Calu3 (cell line): ENCODE results near the gene CDK2AP2. TPM values are rescaled to one million over a fixed set of nuclear protein-coding genes. Genes with fewer than 3 reads are reported as not detected.
A peak's percentile ranks its signal among the peaks of the same experiment; 100 is the strongest.

ENCODE experiments used
- BruUV-seq: library from RNA; stranded (reverse); fragments of 400-500 nt; replicated peaks from 2 replicates; lab custom pipeline; 2021; lab: Mats Ljungman, UMichigan
- CTCF ChIA-PET: fragments of 300-600 bp; sonication (Branson Sonifier 250); formaldehyde crosslinking; loops from one replicate; lab custom pipeline; 2022; ENCODE audit warnings: antibody characterized with exemption; lab: Charles Lee
- DNase-seq: peaks from one replicate; pipeline ENCODE4 v3.0.0; 2022
- H3K27ac Mint-ChIP-seq: one replicate; pipeline ENCODE4 v1.8.0; 2022; ENCODE audit warnings: mixed read lengths; ENCODE audit not compliant: unreplicated experiment
- H3K27me3 Mint-ChIP-seq: one replicate; pipeline ENCODE4 v1.8.0; 2022; ENCODE audit warnings: mixed read lengths; ENCODE audit not compliant: unreplicated experiment
- H3K36me3 Mint-ChIP-seq: one replicate; pipeline ENCODE4 v1.8.0; 2022; ENCODE audit warnings: mild to moderate bottlenecking, moderate library complexity, mixed read lengths; ENCODE audit not compliant: insufficient read depth, unreplicated experiment
- H3K4me1 Mint-ChIP-seq: one replicate; pipeline ENCODE4 v1.8.0; 2022; ENCODE audit warnings: mild to moderate bottlenecking, low read depth, mixed read lengths; ENCODE audit not compliant: unreplicated experiment
- H3K4me3 Mint-ChIP-seq: one replicate; pipeline ENCODE4 v1.8.0; 2022; ENCODE audit warnings: mild to moderate bottlenecking, low read depth, moderate library complexity, mixed read lengths; ENCODE audit not compliant: unreplicated experiment
- H3K9me3 Mint-ChIP-seq: one replicate; pipeline ENCODE4 v1.8.0; 2022; ENCODE audit warnings: low read depth, mixed read lengths; ENCODE audit not compliant: unreplicated experiment
- intact Hi-C: fragments of 100-400 bp; cut with micrococcal nuclease; formaldehyde crosslinking; loops from one replicate; pipeline ENCODE4 v1.10.0; 2022; ENCODE audit not compliant: unreplicated experiment
- total RNA-seq: library from RNA; stranded (reverse); gene quantifications from 2 replicates; pipeline ENCODE4 v1.2.3, GENCODE V29; 2022
- TF ChIP-seq, protein P1 (sequence below): fragments of 200-600 bp; IDR thresholded peaks from one replicate; pipeline ENCODE4 v1.8.0; 2022; ENCODE audit warnings: antibody characterized with exemption; ENCODE audit not compliant: unreplicated experiment

CDK2AP2 gene
- total RNA-seq, 1 experiment from 2014 or later, result 64.7 TPM

DNA sequence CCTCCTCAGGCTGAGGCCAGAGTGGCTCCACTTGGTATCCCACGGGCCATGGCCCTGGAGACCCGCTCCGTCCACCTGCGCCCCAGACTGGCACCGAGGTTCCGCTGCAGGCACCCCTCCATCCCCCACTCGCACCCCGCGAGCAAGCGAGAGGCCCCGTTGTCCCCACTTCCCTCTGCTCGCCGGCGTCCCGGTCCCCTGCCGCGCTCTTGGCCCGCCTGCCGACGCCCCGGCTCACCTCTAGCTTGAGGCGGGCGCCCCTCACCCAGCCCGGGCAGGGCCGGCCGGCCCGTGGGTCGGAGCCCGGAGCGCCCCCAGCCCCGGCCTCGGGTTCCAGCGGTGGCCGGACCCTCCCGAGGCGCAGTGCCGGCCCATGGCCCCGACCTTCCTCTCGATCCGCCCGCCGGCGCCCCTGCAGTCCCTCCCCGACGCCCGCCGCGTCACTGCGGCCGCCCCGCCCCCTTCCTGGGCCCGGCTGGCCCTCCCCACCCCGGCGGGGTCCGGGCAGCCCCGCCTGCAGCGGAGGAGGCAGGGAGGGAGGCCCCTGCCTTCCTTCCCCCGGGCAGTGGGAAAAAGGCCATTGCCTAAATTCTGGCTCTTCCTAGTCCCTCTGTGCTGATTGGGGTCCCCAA, 2.9 kb downstream of the CDK2AP2 start, which contains the start of gene PITPNM1:
TSS of gene PITPNM1 (minus strand) at position 414 of the 632 bp plus-strand sequence. CDS start 1,183 bp downstream, outside the sequence.
- Mint-ChIP-seq H3K4me1 (peaks cover 24% of the 10 kb centered on the region), H3K9me3 (no peaks in the 10 kb centered on the region), H3K36me3 (peaks cover 75% of the 10 kb centered on the region), H3K4me3 (peak within 1 kb of the TSS; percentile 91), H3K27me3 (no peaks in the 10 kb centered on the region), H3K27ac (peak within 1 kb of the TSS; percentile 97)
- TF ChIP-seq, protein P1, sequence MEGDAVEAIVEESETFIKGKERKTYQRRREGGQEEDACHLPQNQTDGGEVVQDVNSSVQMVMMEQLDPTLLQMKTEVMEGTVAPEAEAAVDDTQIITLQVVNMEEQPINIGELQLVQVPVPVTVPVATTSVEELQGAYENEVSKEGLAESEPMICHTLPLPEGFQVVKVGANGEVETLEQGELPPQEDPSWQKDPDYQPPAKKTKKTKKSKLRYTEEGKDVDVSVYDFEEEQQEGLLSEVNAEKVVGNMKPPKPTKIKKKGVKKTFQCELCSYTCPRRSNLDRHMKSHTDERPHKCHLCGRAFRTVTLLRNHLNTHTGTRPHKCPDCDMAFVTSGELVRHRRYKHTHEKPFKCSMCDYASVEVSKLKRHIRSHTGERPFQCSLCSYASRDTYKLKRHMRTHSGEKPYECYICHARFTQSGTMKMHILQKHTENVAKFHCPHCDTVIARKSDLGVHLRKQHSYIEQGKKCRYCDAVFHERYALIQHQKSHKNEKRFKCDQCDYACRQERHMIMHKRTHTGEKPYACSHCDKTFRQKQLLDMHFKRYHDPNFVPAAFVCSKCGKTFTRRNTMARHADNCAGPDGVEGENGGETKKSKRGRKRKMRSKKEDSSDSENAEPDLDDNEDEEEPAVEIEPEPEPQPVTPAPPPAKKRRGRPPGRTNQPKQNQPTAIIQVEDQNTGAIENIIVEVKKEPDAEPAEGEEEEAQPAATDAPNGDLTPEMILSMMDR, result no peak
- intact Hi-C loops, result loop anchor here (10.0 kb wide), 2 partner anchors 80 to 150 kb away; partner anchors contain the start of genes POLD4 and RPS6KB2
- CTCF ChIA-PET, result interaction anchor here (0.9 to 1.9 kb wide), 4 partner anchors 22 to 151 kb away, joined by 3 to 4 read pairs (median 3); partner anchors contain the start of genes AIP, POLD4, PPP1CA and RAD9A
- peak; percentile 81 for DNase-seq
- no TSS peak for BruUV-seq

DNA sequence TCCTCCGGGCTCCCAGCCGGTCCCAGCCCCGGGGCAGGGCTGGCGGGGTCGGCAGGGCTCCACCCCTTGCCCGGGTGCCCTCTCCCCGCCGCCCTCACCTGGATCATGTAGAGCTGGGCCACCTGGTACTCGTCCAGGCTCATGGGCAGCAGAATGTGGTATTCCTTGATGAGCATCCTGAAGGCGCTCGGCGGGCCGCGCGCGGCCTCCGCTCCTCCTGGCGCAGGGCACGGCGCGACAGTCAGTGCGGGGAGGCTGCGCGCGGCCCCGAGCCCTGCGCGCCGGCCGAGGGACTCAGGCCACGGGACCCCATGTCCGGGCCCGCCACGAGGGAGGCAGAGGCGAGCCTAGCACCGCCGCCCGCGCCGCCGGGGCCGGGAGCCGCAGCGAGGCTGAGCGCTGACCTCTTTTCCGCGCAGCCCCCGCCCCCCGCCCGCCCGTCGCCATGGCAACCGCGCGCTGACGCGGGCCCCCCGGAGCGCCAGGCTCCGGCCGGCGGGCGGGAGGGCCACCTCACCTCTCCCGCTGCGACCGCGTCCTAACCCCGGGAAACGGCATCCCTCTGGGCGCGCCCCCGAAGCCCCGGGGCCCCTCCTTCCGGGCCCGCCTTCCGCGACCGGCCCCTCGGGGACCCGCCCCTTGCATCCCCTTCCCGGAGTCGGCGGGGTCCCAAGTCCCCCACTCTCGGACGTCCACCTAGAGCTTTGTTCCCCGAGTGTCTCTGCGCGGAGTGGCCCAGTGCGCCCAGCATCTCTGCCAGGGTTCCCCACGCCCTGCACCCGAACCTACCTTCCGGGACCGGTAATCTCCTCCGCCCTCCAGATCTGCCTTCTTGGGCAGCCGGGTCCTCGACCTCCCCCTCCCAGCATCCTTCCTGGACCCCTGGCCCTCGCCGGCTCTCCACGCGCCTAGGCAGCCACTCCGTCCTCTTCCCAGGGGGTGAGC, 3.7 kb downstream of the CDK2AP2 start:
- CTCF ChIA-PET, result interaction anchor here (1.9 kb wide), 1 partner anchor 103 kb away, joined by 4 read pairs; the partner anchor contains the start of gene PPP1CA
- H3K9me3 Mint-ChIP-seq, result no peaks in the 10 kb centered on the region
- no TSS peak for BruUV-seq

DNA sequence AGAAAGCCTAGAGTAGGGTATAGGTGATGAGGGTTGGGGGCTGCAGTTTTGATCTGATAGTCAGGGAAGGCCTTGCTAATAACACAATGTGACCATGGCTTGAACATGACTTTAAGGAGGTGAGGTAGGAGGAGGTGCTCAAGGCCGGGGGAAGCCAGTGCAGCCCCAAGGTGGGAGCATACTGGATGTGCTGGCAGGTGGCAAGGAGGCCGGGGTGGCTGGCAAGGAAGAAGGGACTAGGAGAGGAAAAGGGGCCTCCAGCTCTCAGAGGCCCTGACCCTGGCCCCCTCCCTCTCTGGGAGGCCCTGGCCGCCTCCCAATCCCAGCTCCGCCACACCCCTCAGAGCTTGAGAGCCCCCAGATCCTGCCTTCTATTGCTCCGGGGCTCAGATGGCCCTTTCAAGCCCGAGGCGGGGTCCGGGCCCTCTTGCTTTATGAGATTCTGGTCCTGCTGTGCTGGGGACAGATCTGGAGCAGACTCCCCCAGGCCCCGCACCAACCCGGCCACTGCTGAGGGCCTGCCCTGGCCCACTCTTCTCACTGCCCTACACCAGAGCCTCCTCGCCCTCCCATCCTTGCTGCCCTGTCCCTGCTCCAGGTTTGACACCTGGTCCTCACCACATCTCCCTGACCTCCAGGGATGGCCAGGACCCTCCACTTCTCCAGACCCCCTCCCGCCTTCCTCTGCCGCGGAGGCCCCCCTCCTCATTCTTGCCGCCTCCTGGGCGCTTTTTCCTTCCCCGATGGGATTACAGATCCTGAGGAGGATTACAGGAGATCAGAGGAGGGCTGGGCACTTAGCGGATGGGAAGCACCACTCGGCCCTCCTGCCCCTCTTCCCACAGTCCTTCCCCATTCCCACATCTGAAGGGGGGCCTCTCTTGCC, 4.6 kb downstream of the CDK2AP2 start:
- BruUV-seq, result no TSS peak
- intact Hi-C loops, result loop anchor here (10.0 kb wide), 2 partner anchors 79 to 149 kb away; partner anchors contain the start of genes POLD4 and RPS6KB2
- peaks cover 64% of the 10 kb centered on the region for H3K36me3 Mint-ChIP-seq

More for the DNA sequence above, 3.7 kb downstream of the CDK2AP2 start:
- TF ChIP-seq, protein P1, result no peak
- Mint-ChIP-seq H3K36me3 (peaks cover 73% of the 10 kb centered on the region), H3K27ac (peak overlapping the region; percentile 88), H3K4me1 (peaks cover 24% of the 10 kb centered on the region), H3K4me3 (peak overlapping the region; percentile 91), H3K27me3 (no peaks in the 10 kb centered on the region)
- DNase-seq, result peak; percentile 36
- intact Hi-C loops, result loop anchor here (10.0 kb wide), 2 partner anchors 79 to 149 kb away; partner anchors contain the start of genes POLD4 and RPS6KB2

More for the DNA sequence above, 4.6 kb downstream of the CDK2AP2 start:
- Mint-ChIP-seq H3K4me3 (peak overlapping the region; percentile 91), H3K4me1 (peaks cover 24% of the 10 kb centered on the region), H3K9me3 (no peaks in the 10 kb centered on the region), H3K27ac (peak overlapping the region; percentile 27), H3K27me3 (no peaks in the 10 kb centered on the region)
- TF ChIP-seq, protein P1, result no peak
- CTCF ChIA-PET, result no interaction called here
- no peak for DNase-seq
